HPDE6-E6E7 (cell line): ENCODE data around the gene KCNMB2.

Source experiments
- DNase-seq: peaks from one replicate; pipeline ENCODE4 v3.0.0; 2011; ENCODE audit warnings: missing footprints; ENCODE audit errors: extremely low spot score

KCNMB2 gene

DNA sequence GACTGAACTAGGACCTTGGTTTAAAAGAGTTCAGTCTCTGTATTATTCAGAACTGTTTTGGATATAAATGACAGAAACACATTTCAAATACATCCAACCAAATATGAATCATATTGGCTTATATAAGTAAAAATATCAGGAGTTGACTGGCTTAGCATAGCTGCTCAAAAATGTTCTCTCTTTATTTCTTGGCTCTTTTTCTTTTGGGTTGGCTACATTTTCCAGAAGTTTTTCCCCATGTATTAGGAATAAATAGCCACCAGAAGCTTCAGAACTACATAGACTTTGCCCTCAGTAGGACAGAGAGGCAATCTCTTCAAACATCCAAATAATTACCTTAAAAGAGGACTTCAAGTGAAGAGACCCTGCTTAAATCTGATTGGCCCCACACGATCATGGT lies 32.7 kb downstream of the KCNMB2 start:
- DNase-seq: no peak

DNA sequence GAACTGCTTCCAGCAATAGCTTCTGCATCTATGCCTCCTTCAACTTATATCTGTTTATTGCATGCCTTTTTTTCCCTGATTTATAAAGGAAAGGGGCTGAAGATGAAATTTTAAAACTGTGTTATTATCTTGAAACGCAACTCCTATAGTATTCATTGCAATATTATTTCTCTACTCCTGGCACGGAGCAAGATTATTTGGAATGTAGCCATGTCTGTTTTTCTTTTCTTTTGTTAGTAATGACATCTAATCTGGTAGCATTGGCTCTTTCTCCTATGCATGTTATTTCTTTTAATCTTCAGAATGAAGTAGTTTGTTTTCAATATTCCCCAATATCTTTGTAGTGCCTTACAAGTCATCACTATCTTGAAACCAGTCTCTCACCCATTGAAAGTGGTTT lies 33.6 kb downstream of the KCNMB2 start:
- no peak for DNase-seq

DNA sequence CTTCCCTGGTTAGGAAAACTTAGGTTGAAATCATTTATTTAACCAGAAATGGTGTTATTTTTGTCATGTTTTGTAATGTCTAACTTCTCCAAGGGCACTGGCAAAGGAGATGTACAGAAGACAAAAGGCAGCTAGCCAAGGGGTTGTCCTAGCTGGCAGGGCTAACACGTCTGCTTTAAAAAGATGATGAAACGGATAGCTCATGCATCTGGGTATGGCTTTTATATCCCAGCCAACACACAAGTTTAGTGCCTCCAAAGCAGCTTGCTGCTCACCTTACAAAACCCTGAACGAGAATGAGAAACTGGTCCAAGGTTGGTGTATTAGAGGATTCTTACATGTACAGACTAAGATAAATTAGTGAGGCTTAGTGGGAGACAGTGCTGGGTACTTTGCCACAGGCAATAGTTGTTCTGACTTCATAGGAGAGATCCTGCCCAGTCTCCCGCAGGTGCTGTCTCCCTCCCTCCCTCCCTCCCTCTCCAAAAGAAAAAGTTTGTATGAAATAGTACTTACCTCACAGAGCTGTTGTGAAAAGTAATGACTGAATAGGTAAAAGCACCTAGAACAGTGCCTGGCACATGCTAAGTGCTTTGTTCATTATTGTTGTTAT lies 47.8 kb downstream of the KCNMB2 start:
- DNase-seq: no peak

DNA sequence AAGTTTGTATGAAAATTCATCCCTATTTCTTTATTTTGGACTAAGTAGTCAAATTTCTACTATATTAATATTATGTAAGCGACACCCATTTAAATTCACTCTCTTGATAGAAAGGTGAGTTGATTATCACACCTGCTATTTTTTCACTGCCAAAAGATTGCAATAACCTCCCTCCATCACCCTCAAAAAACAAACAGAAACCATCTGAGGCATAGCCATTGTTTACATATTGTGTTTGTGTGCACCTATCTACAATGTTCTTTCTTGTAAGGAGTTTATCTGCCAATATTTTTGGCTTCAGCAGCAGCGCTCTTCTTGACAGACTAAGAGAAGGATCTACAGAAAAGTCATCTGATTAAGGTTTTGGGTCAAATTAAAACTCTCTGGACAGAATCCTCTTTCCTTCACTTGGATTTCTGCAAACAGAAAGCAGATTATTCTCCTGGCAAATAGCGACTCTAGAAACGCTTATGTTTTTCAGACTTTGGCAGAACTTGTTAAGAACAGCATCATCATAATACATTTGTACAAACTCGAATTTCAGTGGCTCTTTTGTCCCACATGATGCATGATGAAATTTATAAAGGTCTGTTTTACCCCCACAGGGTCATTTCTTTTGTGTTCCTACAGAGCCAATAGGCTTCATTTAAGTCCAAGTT lies 48.6 kb downstream of the KCNMB2 start:
- no peak for DNase-seq

DNA sequence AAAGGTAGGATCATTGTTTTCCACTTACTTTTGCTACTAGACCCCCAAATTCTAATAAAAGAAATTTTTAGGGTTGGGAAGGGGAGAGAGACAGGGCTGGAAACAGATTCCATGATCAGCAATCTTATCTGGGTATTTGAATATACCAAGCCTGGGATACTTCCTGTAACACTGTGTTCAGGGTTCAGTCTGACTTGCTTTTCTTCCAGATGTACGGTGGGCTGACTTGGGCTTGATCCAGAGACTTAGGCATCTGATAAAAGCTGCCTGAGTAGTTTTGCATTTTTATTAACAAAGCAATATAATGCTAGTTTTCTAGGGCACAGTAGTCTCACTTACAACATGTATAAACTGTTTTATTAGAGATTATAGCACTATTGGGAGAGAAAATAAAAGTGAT lies 49.2 kb downstream of the KCNMB2 start:
- no peak for DNase-seq

DNA sequence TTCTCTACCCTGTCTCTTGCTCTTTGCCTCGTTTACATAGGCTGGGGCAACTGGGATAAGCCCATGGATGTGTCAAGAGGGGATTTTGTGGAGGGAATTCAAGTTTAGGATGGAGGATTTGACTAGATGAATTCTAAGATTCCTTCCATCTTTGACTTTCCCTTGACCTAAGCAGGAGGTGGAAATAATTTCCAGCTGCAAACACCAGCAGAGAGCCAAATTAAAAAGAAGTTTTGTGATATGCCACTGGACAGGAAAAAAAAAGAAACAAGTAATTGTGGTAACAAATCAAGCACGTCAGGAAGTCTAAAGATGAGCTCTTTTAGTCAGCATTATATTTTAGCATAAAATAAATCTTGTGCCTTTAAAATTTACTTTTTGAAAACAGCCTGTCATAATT lies 49.8 kb downstream of the KCNMB2 start:
- DNase-seq: no peak

DNA sequence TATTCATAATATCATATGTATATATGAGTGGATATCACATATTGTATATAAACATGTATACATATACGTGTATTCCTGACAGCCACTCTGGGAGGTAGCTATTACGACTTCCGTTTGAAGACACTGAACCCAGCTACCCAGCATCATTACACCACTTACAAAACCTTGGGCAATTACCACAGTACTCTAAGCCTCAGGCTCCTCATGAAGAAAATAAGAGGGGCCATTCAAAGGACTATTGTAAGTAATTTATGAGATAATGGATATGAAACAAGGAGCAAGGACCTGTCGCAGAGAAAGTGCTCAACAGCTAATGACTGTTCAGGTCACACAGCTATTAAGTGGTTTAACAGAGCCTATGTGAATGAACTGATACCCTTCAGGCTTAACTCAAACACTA lies 52.4 kb downstream of the KCNMB2 start:
- no peak for DNase-seq

DNA sequence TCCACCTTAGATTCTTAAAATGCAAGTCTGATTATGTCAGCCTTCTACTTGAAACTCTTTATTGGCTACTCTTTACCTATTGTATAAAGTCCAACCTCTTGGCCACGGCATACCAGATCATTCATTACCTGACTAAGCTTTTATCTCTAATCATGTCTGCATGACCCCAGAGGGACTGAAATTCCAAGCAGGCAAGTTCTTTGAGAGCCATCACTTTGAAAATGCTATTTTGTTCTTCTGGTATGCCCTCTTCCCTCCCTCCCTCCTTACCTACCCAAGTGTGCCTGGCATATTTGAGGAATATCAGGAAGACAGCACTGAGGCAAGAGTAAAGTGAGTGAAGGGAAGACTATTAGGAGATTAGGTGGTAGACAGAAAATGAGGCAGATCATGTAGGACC lies 57.5 kb downstream of the KCNMB2 start:
- DNase-seq: no peak

DNA sequence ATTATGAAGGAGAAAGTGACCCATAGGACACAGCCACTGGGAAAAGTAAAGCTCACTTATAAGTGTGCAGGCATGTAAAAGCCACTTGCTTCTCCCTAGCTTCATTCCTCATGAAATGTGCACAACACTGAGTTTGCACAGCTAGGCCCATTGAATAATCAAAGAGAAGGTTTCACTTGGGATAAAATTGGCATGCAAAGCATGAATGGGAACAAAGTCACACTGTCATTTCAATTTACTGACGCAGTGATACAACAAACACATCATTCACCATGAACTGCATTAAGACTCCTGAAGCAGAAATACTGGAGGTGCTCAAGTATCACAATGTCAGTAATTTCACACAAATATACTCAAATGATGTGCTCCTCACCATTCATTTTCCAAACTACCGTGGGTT lies 61.1 kb downstream of the KCNMB2 start:
- DNase-seq: no peak

DNA sequence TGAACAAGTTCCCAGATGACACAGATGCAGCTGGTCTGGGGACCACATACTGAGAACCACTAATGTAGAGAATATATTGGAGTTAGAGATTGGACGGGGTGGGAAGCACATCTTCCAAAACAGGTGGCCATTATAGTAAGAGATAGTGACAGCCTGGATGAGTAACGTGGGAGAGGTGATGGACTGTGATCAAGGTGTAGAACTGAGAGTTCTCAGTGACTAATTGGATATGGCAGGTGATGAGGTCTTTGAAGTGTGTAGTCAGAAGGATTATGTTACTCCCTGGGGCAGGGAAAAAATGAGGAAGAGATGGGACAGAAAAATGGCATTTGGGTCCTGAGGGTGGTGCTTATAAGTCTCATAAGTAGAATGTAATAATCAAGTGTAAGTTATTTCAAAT lies 66.6 kb downstream of the KCNMB2 start:
- no peak for DNase-seq

DNA sequence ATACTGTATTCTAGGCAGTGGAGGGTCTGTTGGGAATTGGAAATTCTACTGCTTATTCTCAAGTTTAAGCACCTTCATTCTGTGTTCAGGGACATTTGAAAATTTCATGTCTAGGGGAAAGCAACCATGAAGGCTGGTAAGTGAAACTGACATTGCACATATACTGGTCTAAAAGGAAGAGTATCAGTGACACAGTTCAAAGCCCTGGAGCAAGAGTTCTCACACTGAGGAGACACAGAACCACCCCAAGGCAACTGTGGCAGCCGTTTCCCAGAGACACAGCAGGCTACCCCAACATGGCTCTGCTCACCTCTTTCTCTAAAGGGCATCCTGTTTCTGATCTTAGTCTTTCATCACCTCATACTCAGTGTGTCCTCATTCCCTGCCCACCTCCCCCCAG lies 67.5 kb downstream of the KCNMB2 start:
- no peak for DNase-seq

DNA sequence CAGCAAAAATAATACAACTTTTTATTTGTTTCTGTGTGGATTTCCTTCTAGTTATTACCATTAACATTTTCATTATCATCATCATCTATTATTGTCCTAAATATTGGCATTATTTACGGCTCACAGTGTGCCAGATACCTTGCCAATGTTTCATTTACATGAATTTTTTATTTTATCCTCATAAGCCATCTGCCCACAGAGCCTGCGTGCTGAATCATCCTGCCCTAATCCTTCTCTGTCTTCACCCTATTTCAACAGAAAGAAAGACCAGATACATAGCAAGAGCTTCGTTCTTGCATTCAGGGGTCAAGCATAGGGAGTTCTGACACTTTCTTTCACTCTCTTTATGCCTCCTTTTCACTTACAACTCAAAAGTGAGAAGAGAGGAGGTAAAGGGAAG lies 82.0 kb downstream of the KCNMB2 start:
- DNase-seq: no peak

DNA sequence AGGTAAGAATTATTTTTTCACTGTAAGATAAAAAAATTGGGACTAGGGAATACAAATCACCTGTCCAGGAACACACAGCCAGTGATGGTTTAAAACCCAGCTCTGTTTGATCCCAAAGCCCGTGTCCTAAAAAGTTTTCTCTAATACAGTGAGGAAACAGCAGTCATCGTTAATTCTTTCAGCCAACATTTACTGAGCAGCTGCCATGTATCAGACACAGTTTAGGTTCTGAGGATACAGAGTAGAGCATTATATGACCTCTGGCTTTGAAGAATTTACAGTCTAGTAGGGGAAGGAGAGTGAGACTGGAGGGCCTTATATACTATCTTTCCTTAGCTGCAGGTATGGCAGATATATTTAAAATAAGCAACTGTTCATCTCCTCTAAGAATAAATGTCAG lies 82.7 kb downstream of the KCNMB2 start:
- no peak for DNase-seq

DNA sequence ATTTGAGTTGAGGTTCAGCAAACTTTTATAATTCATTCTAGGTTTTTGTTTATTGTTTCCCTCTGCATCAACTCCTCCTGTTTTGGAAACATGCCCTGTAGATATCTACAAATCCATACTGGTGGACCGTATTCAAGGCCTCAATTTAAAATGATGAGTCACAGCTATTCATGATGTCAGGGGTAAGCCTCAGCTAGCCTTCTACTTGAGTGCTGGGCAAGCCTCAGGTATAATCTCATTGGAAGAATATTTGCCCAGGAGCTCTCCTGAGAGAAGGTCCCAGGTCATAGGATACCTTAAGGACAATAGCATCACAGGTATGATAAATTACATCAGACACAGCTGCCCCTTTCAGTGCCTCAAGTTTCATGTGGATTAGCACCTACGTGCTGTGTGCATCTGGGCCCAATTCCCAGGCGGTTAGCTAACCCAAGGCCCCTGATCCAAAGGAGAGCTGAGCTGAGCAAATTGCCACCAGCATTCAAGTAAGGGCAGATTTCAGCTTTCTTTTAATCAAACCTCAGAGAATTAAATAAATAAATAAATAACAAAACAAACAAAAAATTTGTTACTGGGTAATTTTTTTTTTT lies 87.5 kb downstream of the KCNMB2 start:
- no peak for DNase-seq

DNA sequence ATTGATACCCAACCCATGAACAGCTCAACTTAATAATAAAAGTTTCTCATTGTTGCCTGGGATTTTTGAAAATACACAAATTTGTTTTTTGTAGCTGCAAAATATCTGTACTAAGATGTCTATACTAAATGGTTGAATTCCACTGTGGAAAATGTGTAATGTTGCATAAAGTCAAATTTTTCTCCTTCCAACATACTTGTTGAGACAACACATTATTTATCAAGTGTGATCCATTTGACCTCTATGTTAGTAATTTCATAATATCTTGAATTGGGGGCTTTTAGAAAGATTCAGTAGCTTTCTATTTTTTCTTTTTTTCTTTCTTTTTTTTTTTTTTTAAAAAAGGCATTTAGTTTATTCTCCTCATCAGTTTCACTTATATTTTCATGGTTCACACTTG lies 88.0 kb downstream of the KCNMB2 start:
- no peak for DNase-seq

DNA sequence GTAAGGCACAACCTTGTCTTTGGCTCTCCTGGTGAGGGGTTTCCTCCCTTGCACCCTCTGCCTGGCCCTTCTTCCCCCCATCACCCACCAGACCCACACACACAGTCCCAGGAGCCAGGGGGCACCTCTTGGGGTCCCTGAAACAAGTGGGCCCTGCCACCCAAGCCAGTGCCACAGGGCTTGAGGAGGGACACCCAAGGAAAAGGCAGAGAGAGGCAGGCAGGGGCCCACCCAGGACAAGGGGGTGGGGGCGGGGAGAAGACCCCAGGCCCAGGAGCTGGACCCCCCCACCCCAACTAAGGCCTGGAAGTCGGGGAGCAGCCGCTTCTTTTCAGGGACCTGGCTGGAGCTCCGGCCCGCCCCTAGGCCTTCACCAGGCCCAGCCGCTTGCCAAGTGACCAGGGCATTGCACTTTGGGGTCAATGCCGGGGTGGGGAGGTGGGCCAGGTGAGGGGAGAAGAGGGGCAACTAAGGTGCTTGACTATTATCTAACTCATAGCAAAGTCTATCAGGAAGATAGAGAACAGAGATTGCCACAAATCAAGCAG lies 88.9 kb downstream of the KCNMB2 start:
- no peak for DNase-seq

DNA sequence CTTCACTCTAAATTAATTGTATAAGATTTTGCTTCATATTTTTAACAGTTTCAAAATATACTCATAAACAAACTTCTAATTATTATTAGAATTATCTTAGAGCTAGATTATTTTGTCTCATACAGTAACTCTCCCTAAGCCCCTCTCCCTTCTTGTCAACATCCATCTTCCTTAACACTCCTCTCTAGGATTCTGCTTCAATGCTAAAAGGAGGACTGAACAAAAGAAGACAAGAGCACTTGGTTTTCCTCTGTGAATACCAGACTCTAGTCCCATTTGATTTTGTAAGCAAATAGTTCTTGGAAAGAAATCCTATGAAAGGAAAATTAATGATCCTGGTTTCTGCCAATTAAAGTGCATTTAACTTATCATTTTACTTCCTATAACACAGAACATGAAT lies 91.8 kb downstream of the KCNMB2 start:
- DNase-seq: no peak

DNA sequence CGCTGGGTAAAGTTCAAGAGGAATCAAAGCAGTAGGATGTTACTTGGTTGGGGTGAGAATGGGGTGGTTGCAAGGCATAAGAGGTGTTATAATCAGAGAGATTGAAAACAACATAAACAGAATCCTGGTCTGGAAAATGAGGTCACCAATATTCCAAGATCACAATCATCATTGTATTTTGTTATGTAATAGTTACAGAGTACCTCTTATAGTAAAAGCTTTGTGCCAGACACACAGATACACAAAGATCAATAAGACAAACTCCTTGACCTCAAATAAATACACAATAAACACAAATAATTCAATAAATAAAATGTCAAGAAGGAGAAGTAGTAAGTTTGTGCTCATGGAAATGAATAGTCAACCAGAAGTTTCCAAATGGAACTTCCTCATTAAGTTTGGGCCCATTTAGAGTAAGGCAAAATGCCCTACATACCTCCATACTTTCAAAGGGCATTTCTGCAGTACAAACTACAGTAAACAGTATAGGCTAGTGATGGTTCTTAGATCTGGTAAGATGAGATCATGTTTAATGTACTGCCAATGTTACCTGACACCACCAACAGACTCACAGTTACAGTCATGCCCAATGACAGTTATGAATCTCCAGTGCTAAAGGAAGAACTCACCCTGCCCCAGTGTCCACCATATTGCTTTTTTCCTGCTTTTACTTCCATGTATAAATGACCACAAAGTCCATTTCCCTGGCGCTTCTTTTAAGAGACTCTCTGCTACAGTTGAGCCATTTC lies 93.4 kb downstream of the KCNMB2 start:
- DNase-seq: no peak

DNA sequence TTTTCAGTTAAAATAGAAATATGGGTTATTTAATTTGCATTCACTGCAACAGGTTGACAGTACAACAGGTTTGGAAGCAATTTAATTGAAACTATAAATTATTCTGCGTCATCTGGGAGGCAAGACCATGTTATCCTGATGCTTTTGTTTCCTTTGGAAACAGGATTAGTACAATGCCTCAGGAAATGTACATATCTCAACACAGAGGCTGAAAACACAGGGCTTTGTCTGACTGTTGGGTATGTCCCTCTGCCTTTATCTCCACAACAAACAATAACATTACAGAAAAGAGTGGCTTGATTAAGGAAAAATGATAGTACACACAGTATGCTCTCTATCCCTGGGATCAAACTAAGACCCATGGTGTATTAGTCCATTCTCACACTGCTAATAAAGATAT lies 95.7 kb downstream of the KCNMB2 start:
- no peak for DNase-seq

DNA sequence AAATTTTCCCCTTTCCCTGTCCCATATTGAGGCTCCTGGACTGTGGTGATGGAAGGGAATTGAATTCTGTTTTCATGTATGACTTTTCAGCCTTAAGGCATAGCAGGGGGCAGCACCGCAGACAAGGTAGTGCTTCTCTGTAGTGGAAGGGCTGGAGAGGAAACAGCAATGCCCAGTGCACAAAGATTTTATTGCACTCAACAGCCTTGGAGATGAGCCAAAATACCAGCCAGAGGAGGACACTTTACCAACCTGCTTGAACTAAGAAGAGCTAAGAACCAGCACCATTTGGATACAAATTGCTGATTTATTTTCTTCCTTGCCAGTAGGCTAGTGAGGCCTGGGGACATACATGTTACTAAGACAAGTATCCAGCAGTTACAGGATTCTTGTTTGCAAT lies 98.7 kb downstream of the KCNMB2 start:
- DNase-seq: no peak

DNA sequence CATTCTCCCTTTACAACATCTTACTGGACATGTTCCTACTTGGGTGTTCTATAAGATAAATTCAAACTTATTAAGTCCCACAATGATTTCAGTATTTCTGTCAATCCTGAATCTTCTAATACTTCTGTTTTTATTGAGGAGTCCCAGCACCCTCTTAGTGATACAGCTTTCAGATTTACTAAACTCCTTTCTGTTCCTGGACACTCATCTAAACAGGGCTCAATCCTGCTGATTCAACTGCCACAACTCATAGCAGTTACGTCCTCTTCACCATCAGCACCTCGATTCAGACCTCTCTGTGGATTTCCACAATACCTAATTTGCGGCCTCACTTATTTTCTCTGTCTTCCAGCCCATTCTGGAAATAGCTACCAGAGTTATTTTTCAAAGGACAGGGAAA lies 101.6 kb downstream of the KCNMB2 start:
- no peak for DNase-seq

DNA sequence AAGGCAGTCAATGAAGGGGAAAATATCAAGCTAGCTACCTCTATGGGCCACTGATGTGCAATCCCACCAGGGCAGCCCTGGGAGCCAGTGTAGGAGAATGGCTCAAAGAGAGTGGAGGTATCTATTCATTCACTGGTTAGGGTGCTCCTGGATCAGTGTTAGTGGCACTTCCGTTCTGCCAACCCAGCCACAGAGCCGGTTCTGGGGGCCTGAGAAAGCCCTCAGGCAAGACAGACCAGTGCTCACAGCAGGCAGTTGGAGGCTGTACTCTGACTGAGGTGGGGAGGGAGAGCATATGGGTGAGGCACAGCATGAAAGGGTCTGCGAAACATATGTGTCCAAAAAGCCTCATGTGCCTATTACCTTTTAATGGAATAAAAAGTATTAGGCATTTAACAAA lies 109.3 kb downstream of the KCNMB2 start:
- DNase-seq: no peak
